Nephron (organoid): Measurements from ENCODE around the gene FNIP2.

Experiments used
- H3K27ac Mint-ChIP-seq, 3 experiments: 2 replicates each; pipeline ENCODE4 v1.8.0; 2020; ENCODE audit warnings: mixed read lengths in 3 of 3, mild to moderate bottlenecking in 2 of 3, moderate library complexity in 1 of 3
- H3K27me3 Mint-ChIP-seq: 2 replicates; pipeline ENCODE4 v1.8.0; 2021; ENCODE audit warnings: low read depth, mild to moderate bottlenecking, moderate library complexity, mixed read lengths
- H3K36me3 Mint-ChIP-seq: 2 replicates; pipeline ENCODE4 v1.8.0; 2020; ENCODE audit warnings: low read depth, mixed read lengths
- H3K4me1 Mint-ChIP-seq: 2 replicates; pipeline ENCODE4 v1.8.0; 2020; ENCODE audit warnings: mixed read lengths
- H3K4me3 Mint-ChIP-seq, 3 experiments: 2 replicates each; pipeline ENCODE4 v1.8.0; 2020; ENCODE audit warnings: mild to moderate bottlenecking in 3 of 3, mixed read lengths in 3 of 3, moderate library complexity in 2 of 3
- H3K9me3 Mint-ChIP-seq: 2 replicates; pipeline ENCODE4 v1.8.0; 2020; ENCODE audit warnings: mixed read lengths
- TF ChIP-seq, protein P1 (sequence below), 3 experiments: fragments of 200-600 bp; sonication (generic); IDR thresholded peaks; one replicate each; pipeline ENCODE4 v1.5.0; 2021; ENCODE audit warnings: antibody characterized with exemption in 3 of 3; ENCODE audit not compliant: unreplicated experiment in 3 of 3

Gene FNIP2

GRCh38 chr4:158857951-158858350 lies 89.1 kb downstream of the FNIP2 start:
- Mint-ChIP-seq H3K4me3 (no peak overlapping the region), H3K36me3 (peaks cover 38% of the 10 kb centered on the region), H3K27ac (no peak overlapping the region), H3K9me3 (no peaks in the 10 kb centered on the region), H3K27me3 (no peaks in the 10 kb centered on the region), H3K4me1 (no peaks in the 10 kb centered on the region)
- TF ChIP-seq, protein P1, sequence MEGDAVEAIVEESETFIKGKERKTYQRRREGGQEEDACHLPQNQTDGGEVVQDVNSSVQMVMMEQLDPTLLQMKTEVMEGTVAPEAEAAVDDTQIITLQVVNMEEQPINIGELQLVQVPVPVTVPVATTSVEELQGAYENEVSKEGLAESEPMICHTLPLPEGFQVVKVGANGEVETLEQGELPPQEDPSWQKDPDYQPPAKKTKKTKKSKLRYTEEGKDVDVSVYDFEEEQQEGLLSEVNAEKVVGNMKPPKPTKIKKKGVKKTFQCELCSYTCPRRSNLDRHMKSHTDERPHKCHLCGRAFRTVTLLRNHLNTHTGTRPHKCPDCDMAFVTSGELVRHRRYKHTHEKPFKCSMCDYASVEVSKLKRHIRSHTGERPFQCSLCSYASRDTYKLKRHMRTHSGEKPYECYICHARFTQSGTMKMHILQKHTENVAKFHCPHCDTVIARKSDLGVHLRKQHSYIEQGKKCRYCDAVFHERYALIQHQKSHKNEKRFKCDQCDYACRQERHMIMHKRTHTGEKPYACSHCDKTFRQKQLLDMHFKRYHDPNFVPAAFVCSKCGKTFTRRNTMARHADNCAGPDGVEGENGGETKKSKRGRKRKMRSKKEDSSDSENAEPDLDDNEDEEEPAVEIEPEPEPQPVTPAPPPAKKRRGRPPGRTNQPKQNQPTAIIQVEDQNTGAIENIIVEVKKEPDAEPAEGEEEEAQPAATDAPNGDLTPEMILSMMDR (IDR thresholded peaks at IDR 0.05; ENCODE audit: unreplicated experiment in 3 of 3): no peak

GRCh38 chr4:158858410-158859199 lies 89.8 kb downstream of the FNIP2 start:
- Mint-ChIP-seq H3K27ac (no peak overlapping the region), H3K9me3 (no peaks in the 10 kb centered on the region), H3K36me3 (peaks cover 40% of the 10 kb centered on the region)

GRCh38 chr4:158859661-158860060 lies 90.8 kb downstream of the FNIP2 start:
- H3K9me3 Mint-ChIP-seq: no peaks in the 10 kb centered on the region
- no peaks in the 10 kb centered on the region for H3K4me1 Mint-ChIP-seq
- H3K36me3 Mint-ChIP-seq: peaks cover 44% of the 10 kb centered on the region
- no peaks in the 10 kb centered on the region for H3K27me3 Mint-ChIP-seq
- TF ChIP-seq, protein P1 (IDR thresholded peaks at IDR 0.05; ENCODE audit: unreplicated experiment in 3 of 3): no peak
- H3K27ac Mint-ChIP-seq: no peak overlapping the region
- H3K4me3 Mint-ChIP-seq: no peak overlapping the region

More at GRCh38 chr4:158858410-158859199, 89.8 kb downstream of the FNIP2 start:
- TF ChIP-seq, protein P1 (IDR thresholded peaks at IDR 0.05; ENCODE audit: unreplicated experiment in 3 of 3): no peak
- Mint-ChIP-seq H3K4me1 (no peaks in the 10 kb centered on the region), H3K27me3 (no peaks in the 10 kb centered on the region), H3K4me3 (no peak overlapping the region)

- TF ChIP-seq, protein P1 (IDR thresholded peaks at IDR 0.05; ENCODE audit: unreplicated experiment in 3 of 3): no peak
- H3K27ac Mint-ChIP-seq: no peak overlapping the region
- no peak overlapping the region for H3K4me3 Mint-ChIP-seq
- H3K36me3 Mint-ChIP-seq: peaks cover 48% of the 10 kb centered on the region
- H3K4me1 Mint-ChIP-seq: no peaks in the 10 kb centered on the region
- no peaks in the 10 kb centered on the region for H3K9me3 Mint-ChIP-seq
- no peaks in the 10 kb centered on the region for H3K27me3 Mint-ChIP-seq
Observed at GRCh38 chr4:158860856-158861255, 92.0 kb downstream of the FNIP2 start.

DNA sequence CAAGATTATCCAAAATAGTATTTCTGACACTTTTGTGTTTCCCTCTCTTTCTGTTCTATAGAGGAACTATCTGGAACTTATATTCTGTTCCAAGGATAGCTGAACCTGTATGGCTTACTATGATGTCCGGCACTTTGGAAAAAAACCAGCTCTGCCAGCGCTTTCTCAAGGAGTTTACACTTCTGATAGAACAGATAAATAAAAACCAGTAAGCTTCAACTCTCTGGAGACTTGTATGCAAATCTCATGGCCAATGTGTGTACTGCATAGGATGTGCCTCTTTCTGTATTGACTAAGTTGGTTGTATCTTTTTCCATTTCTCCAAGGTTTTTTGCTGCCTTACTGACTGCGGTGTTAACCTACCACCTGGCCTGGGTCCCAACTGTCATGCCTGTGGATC lies 92.5 kb downstream of the FNIP2 start:
- Mint-ChIP-seq H3K4me3 (no peak overlapping the region), H3K36me3 (peaks cover 48% of the 10 kb centered on the region), H3K4me1 (no peaks in the 10 kb centered on the region), H3K27ac (no peak overlapping the region), H3K27me3 (no peaks in the 10 kb centered on the region), H3K9me3 (no peaks in the 10 kb centered on the region)
- TF ChIP-seq, protein P1 (IDR thresholded peaks at IDR 0.05; ENCODE audit: unreplicated experiment in 3 of 3): no peak

DNA sequence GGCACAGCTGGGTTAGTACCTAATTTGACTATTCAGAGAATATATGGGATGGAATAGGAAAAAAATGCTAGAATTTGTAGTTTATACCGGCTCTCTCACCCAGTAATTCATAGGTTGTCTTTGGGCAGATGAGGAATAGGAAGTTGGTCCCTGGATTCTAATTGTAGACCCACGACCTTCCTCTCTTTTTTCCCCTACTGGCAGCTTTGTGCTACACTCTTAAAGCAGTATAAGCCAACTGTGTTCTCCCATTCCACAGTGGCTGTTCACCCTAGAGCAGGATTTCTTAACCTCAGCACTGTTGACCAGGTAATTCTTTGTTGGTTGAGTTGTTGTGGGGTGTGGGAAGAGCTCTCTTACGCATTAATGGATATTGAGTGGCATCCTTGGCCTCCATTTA lies 92.9 kb downstream of the FNIP2 start:
- Mint-ChIP-seq H3K9me3 (no peaks in the 10 kb centered on the region), H3K4me1 (no peaks in the 10 kb centered on the region), H3K27ac (no peak overlapping the region), H3K36me3 (peaks cover 48% of the 10 kb centered on the region), H3K27me3 (no peaks in the 10 kb centered on the region), H3K4me3 (no peak overlapping the region)
- TF ChIP-seq, protein P1 (IDR thresholded peaks at IDR 0.05; ENCODE audit: unreplicated experiment in 3 of 3): no peak
